Stimulated activated naive CD4-positive, alpha-beta T cell (primary cell): ENCODE measurements around the gene LGR5.
"Not testable (repeated sequence)": the region's sequence is repeated elsewhere in the genome, so short reads cannot be mapped to it uniquely, and the experiment has no call there.

Experiments
- DNase-seq, 6 experiments: peaks; one replicate each; lab custom pipeline; 2025; lab: John Stamatoyannopoulos, UW

Gene LGR5

DNA sequence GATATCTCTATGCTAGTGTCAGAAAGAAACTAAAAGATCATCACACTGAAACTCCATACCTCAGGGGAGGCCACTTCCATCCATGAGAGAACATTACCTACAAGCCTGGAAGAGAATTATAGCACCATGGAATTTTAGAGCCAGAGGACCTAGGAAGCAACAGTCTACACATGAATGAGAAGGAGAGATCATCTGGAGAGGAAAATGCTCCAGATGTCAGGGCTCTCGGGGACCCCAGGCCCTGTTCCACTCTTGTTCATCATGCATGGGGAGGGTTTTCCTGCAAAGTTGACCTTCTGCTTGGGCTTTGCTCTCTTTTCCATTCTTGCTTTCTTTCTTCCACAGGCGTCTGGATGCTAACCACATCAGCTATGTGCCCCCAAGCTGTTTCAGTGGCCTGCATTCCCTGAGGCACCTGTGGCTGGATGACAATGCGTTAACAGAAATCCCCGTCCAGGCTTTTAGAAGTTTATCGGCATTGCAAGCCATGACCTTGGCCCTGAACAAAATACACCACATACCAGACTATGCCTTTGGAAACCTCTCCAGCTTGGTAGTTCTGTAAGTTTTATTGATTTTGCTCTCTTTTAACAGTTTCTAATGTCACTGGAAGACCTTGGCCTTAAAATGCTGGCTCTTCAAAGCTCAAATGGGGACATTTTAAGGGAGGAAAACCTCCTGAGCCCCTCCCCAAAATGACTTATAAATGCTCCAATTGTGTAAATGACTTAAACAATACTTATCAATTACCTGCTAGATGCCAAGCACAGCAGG lies 113.3 kb downstream of the LGR5 start:
- DNase-seq: no peak

DNA sequence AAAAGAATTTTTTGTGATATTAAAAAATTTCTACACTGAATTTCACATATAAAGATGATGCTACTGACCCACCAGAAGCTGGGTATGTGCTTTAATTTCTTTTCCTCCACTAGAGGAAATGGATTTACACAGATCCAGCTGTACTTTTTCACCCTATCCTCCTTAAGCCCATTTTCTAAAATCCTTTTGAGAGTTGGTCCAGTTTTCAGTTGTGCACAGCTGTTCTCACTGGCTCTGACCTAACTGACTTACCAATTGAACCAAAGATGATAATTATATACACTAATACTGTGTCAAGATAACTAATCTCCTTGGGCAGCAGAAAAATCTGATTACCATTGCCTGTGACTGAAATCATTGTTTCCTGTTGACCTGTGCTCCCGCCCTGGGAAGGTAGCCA lies 115.6 kb downstream of the LGR5 start:
- DNase-seq: no peak

DNA sequence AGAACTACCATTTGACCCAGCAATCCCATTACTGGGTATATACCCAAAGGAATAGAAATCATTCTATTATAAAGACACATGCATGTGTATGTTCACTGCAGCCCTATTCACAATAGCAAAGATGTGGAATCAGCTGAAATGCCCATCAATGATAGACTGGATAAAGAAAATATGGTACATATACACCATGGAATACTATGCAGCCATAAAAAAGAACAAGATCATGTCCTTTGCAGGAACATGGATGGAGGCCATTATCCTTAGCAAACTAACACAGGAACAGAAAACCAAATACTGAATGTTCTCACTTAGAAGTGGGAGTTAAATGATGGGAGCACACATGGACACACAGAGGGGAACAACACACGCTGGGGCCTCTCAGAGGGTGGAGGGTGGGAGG lies 116.2 kb downstream of the LGR5 start:
- DNase-seq: not testable (repeated sequence)

DNA sequence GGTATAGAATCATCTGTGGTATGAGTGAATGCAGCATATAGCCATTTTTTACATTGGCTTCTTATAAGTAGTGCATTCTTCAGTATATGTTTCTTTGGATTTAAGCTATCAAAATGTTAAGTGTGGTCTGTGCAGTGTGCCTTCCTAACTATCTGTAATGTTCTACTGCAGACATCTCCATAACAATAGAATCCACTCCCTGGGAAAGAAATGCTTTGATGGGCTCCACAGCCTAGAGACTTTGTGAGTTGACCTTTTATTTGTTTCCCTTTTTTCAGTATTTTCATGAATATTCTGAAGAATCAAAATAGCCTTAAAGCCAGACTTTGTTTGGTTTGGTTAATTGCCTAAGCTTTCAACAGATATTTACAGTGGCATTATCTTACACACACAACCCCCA lies 116.8 kb downstream of the LGR5 start:
- DNase-seq: no peak

DNA sequence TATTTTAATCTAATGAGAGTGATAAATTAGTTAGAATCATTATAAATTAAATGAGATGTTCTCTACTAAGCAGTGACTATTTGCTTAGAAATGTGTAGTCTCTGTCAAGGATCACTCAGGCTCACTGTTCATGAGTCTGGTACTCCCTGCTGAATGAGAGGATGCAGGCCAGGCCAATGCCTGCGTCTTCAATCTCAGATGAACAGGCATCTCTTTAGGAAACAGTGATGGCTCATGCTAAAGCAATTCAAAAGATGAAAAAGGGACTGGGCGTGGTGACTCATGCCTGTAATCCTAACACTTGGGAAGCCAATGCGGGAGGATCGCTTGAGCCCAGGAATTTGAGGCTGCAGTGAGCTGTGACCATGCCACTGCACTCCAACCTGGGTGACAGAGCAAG lies 117.3 kb downstream of the LGR5 start:
- no peak for DNase-seq

DNA sequence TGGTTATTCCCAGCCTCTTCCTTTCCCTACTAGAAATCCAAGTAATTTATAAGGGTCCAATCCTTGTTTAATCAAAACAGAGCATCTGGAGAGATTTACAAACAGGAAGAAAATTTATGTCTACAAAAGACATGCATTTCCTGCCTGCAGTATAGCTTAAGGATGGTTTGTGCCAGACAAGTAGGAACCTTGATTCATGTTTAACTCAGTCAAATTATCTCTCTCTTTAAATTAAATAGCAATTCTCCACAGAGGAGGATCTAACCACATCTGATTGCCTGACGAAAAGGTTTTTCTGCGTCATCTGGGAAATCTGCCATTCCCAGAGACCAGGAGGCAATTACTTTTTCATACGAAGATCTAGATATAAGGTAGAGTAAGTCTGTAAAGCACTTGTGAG lies 118.8 kb downstream of the LGR5 start:
- DNase-seq: no peak

DNA sequence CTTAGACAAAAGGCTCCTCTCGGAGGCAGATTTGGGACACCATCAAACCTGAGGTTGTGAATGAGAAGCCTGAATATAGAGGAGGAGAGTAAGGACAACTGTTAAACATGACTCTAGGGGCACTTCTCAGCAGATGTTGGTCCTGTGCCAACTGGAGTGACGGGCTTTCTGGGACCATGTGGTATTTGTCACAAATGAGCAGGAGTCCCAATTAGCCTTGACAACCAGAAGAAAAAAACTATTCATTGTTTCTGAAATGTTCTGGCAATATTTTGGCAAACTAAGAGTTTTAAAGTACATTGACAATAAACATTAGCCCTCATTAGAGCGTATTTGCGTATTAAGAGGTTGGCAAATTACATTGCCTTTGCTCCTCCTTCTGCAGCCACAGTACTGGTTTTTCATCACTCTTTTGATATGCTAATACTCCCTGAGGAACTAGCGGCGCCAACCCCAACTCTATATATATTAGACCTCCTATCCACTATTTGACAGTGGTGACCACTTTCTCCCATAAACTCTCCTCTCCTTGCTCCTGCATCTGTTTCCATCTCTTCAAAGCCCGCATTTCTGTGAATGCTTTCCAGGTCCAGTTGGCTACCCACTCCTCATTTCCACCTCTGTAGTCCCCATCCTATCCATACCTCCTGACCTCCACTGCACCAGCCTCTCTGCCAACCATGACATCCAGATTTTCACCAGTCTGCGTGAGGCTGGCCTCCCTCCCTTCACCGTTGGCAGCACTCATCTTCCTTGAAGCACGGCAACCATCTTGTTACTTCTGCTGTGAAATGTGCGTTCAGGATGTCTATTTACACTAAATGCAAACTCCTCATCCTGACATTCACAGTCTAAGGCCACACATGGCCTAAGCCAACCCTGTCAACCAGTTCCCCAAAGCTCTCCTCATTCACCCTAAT lies 123.3 kb downstream of the LGR5 start:
- no peak for DNase-seq

DNA sequence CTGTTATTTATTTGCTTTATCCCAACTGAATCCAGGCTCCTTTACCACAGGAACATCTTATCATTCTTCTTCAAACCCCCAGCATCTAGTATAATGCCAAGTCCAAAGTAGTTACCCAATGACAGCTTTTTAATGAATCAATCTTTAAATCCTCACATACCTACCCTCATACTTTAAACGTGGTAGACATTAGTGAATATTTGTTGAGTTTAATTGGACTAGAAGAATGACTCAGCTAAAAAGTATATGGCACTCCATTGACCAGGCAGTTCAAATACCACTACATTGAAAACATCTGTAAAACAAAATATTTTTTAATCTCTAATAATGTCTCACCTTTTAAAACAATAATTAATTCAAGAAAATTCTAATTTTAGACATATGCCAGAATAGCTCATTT lies 125.9 kb downstream of the LGR5 start:
- no peak for DNase-seq

DNA sequence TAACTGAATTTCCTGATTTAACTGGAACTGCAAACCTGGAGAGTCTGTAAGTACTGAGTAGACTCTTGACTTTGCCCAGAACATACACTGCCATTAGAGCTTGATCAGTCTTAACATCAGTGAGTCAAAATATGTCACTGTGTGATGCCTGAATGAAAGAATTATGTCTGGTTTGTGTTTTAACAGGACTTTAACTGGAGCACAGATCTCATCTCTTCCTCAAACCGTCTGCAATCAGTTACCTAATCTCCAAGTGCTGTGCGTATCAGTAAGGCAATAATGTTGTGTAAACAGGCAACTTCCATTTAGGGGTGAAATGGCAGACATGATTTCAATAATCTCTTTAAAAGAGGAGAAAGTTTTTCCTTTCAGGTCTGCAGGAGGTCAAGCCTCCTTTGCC lies 127.1 kb downstream of the LGR5 start:
- DNase-seq: no peak

DNA sequence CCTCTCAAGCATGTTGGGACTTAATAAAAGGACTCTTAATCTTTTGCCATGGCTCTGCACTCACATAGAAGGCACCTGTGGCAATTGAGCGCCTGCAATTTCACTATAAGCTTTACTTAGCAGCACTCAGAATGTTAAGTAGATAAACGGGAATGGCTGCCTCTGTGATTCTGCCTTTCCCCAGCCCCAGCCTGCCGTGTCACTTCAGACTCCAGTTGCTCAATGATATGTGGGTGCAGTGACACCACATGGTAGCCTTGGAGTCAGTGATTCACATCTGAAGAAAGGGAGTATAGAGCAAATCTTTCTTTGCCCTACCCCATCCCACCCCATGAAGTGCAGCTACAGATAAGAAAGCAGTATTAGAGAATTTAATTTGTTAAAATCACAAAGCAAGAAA lies 127.9 kb downstream of the LGR5 start:
- DNase-seq: no peak

DNA sequence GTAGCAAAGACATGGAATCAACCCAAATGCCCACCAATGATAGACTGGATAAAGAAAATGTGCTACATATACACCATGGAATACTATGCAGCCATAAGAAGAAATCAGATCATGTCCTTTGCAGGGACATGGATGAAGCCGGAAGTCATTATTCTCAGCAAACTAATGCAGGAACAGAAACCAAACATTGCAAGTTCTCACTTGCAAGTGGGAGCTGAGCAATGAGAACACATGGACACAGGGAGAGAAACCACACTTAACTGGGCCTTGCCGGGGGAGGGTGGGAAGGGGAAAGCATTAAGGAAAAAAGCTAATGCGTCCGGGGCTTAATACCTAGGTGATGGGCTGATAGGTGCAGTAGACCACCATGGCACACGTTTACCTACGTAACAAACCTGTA lies 130.3 kb downstream of the LGR5 start:
- not testable (repeated sequence) for DNase-seq

DNA sequence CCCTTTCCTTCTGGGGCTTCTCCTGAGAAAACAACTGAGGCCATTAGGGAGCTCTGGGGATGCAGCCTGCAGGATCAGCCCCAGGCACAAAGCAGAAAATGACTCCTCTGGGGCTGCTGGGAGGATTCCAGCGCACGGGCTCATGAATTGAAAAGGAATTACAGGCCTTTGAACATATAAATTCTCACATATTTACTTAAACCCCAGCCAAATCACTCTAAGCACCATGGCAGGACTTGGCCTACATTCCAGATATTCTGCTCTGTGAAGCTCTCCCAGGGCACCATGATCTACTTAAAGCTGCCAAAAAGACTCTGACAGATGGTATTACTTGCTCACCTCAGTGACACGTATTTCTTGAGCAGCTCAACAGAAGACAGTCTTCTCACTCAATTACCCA lies 136.9 kb downstream of the LGR5 start:
- no peak for DNase-seq

DNA sequence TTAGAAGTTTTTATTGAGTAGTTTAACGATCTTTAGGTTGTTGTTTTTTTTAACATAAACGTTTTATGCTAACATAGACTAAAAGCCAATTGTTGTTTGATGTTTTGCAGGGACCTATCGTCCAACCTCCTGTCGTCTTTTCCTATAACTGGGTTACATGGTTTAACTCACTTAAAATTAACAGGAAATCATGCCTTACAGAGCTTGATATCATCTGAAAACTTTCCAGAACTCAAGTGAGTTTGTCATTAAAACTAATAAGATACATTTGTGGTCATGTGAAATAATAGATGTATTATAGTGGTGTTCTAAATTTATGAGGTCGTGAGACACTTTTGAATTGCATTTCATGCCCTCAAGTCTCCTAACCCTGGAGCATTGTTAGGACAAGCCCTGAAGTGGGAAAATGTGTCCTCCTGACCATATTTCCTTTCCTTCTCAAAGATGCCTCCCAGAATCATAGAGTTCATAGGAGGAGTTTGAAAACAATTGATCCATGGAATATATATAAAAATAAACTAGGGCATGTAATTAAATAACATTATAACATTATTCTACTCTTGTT lies 139.2 kb downstream of the LGR5 start:
- no peak for DNase-seq

DNA sequence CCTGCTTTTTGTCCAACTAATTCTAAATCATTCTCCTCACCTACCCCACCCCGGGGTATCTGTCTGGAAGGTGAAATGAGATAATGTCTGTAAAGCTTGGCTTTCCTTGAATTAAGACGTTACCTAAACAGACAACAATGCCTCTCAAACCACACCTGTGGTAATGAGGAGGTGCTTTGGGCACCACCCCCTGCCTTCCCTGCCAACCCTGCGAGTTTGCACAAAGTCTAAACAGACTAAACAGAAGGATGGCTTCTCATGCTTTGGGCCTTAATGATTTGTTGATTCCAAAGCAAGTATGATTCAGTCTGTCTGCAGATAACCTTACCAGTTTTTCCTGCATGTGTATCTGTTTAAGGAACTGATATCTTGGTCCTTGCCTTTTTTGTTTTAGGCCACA lies 141.6 kb downstream of the LGR5 start:
- no peak for DNase-seq

DNA sequence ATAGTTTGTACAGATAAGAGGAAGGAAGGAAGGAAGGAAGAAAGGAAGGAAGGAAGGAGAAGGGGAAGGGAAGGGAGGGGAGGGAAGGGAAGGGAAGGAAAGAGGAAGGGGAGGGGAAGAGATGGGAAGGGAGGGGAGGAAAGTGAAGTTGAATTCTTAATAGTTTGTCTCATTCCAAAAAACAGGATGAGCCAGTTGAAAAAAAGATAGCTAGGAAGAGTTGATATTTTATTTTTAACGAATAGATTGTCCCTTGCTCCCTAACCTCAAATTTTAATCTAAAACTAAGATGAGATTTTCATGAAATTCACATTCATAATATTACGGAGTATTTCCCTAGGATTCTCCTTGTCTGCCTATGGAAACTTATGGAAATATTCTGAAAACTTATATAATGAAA lies 143.3 kb downstream of the LGR5 start:
- DNase-seq: no peak

DNA sequence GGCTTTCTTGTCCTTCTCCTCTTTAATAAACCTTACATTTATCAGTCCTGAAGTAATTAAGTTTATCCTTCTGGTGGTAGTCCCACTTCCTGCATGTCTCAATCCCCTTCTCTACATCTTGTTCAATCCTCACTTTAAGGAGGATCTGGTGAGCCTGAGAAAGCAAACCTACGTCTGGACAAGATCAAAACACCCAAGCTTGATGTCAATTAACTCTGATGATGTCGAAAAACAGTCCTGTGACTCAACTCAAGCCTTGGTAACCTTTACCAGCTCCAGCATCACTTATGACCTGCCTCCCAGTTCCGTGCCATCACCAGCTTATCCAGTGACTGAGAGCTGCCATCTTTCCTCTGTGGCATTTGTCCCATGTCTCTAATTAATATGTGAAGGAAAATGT lies 144.8 kb downstream of the LGR5 start:
- no peak for DNase-seq

DNA sequence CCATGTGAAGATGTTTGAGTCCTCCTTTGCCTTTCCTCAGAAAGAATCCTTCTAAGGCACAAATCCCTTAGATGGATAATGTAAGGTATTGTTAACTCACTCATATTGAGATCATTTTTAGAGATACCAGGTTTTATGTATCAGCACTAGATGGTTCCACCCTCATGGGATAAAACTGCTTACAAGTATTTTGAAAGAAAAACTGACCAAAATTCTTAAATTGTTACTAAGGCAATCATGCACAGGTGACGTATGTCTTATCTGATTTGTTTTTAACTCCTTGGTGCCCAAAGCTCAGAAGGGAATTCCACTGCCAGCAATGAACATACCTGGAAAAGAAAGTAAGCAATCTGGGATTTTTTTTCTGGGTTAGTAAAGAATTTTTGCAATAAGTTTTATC lies 145.6 kb downstream of the LGR5 start:
- no peak for DNase-seq

DNA sequence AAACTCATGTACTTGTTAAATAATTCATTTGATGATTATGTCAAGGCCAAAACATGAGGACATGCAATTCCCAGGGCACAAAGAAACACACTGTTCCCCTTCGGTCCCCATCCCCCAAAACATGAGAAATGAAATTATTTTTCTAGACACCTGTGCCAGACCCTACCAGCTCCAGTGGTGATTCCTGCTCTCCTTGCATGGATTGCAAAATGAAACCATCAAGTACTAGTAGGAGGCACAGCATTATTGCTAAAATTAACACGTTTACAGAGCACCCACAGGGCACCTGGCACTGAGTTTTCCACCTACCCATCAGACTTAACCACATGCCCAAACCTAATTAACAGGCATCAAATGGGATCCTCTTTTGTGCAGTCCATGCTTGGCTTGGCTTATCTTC lies 147.4 kb downstream of the LGR5 start:
- no peak for DNase-seq

DNA sequence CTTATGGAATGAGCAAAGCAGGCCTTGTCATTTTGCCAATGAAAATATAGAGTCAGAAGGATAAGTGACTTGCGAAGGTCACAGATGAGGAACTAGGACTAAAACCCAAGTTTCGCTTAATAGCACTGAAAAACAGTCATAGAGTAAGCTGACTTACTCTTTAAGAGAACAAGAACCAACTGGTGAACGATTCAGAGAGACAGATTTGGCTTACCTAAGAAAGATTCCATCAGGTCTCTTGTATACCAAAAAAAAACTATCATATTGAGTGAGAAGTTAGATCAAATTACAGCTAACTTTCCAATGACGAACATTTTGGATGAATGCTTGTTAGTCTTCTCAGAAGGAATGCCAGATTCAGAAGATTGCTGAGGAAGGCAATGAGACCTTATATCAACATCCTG lies 149.9 kb downstream of the LGR5 start:
- no peak for DNase-seq

DNA sequence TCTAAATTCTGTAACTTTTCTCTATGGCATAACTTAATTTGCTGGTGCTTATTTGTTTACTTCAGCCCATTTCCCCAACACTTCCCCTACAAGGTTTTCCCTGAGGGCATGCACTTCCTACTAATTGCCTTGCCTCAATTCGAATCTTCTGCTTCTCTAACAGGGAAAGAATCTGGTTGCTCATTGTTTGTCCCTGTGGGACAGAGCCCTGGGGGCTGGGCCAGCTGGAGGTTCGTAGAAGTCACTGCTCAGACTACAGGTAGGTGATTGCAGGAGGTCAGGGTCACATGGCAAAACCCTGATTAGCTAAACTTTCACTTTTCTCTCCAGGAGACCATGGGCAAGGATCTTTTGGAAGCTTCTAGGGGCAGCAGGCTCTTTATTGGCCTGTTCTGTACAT lies 152.0 kb downstream of the LGR5 start:
- DNase-seq: no peak

DNA sequence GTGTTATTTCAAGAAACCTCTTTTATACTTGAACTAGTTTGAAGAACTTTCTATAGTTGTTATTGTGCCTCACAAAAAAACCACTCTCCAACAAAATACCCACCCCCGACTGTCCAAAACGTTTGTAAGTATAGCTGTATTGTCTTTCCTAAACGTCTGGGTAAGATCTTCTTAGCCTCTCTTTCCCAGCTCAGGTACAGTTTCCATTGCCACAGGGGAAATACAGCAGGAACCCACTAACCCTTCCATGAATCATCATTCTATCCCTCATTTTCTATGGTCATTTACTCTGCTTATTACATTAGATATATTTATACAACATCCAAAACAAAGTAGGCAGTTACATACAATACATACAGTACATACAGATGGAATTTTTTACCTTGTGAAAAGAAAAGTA lies 153.2 kb downstream of the LGR5 start:
- DNase-seq: no peak

DNA sequence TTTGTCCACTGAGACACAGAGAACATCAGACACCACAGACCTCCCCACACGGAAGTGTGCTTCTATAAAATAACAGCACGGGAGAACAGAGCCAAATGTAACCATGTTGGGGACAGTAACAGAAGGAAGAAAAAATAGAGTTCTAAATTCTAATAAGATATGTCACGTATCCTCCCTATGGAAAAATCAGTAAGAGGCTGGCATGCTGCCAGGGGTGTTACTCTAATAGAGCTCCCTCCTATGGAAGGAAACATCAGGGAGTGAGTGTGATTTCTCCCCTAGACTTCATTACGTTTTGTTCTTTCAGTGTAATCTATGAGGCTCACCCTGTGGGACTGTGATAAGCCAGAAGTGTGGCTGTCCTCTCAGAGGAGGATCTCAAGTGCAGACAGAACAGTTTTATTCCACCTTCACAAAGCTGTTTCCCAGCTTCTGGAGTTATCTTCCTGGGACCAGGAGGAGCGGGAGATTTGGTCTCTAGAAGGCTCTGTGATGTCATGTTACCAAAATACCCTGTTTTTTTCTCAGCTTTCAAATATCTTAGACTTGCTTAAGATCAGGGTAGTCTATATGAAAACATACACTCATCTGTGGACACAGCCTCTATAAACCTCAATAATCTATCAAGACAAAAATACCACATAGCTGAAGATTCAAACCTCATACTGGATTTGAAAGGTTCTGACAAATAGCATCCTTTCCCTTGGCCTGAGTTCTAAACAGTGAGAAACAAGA lies 154.8 kb downstream of the LGR5 start:
- DNase-seq: no peak
